ENCODE results near the gene F13A1.

The F13A1 gene

GRCh38 chr6:6191909-6192308, 128.6 kb downstream of the F13A1 start:
- no peak for DNase-seq (ENCODE audit: low read depth)

GRCh38 chr6:6191476-6191875, 129.0 kb downstream of the F13A1 start:
- DNase-seq (ENCODE audit: low read depth) = no peak

GRCh38 chr6:6180684-6181083, 139.8 kb downstream of the F13A1 start:
- DNase-seq (ENCODE audit: low read depth) = no peak

GRCh38 chr6:6179858-6180623, 140.4 kb downstream of the F13A1 start:
- no peak for DNase-seq (ENCODE audit: low read depth)

- no peak for DNase-seq (ENCODE audit: low read depth)
Measured at GRCh38 chr6:6178795-6179194, 141.7 kb downstream of the F13A1 start.

GRCh38 chr6:6177754-6178153, 142.7 kb downstream of the F13A1 start:
- DNase-seq (ENCODE audit: low read depth) = no peak

- DNase-seq (ENCODE audit: low read depth) = no peak
Measured at GRCh38 chr6:6176586-6177228, 143.8 kb downstream of the F13A1 start.

GRCh38 chr6:6176127-6176526, 144.3 kb downstream of the F13A1 start:
- no peak for DNase-seq (ENCODE audit: low read depth)

- no peak for DNase-seq (ENCODE audit: low read depth)
Measured at GRCh38 chr6:6169141-6169540, 151.3 kb downstream of the F13A1 start.

GRCh38 chr6:6166064-6166463, 154.4 kb downstream of the F13A1 start:
- no peak for DNase-seq (ENCODE audit: low read depth)

- no peak for DNase-seq (ENCODE audit: low read depth)
Measured at GRCh38 chr6:6164367-6164766, 156.1 kb downstream of the F13A1 start.

GRCh38 chr6:6154335-6154734, 166.1 kb downstream of the F13A1 start:
- no peak for DNase-seq (ENCODE audit: low read depth)

GRCh38 chr6:6152060-6152459, 168.4 kb downstream of the F13A1 start:
- DNase-seq (ENCODE audit: low read depth) = no peak

- no peak for DNase-seq (ENCODE audit: low read depth)
Measured at GRCh38 chr6:6148192-6148815, 172.2 kb downstream of the F13A1 start.

- DNase-seq (ENCODE audit: low read depth) = no peak
Measured at GRCh38 chr6:6131492-6132109, 188.9 kb downstream of the F13A1 start.

- no peak for DNase-seq (ENCODE audit: low read depth)
Measured at GRCh38 chr6:6125495-6125894, 195.0 kb downstream of the F13A1 start.

- DNase-seq (ENCODE audit: low read depth) = no peak
Measured at GRCh38 chr6:6123803-6124202, 196.7 kb downstream of the F13A1 start.

GRCh38 chr6:6121943-6122342, 198.5 kb downstream of the F13A1 start:
- DNase-seq (ENCODE audit: low read depth) = no peak

- no peak for DNase-seq (ENCODE audit: low read depth)
Measured at GRCh38 chr6:6105472-6106036, 214.9 kb downstream of the F13A1 start.

Measured in stimulated activated CD4-positive, alpha-beta T cell treated with anti-CD3 and anti-CD28 coated beads, Interleukin-2, amount 100 ng/mL, for 4 hours (primary cell).